HG03159 (cell line): Measurements from ENCODE around the gene SLC29A1.

Experiments
- ATAC-seq: cut with Tn5 transposase; IDR thresholded peaks from one replicate; pipeline ENCODE4 v1.9.1; 2021; ENCODE audit warnings: mild to moderate bottlenecking, moderate library complexity; ENCODE audit not compliant: unreplicated experiment

The SLC29A1 gene

GRCh38 chr6:44251576-44252524 lies 28.5 kb downstream of the SLC29A1 start:
- ATAC-seq, result no peak

- no peak for ATAC-seq
Measured at GRCh38 chr6:44253307-44254101, 30.1 kb downstream of the SLC29A1 start.

GRCh38 chr6:44254191-44255104 lies 31.1 kb downstream of the SLC29A1 start:
- no peak for ATAC-seq

- no peak for ATAC-seq
Measured at GRCh38 chr6:44255105-44255808, 31.9 kb downstream of the SLC29A1 start.

- no peak for ATAC-seq
Measured at GRCh38 chr6:44255871-44256774, 32.7 kb downstream of the SLC29A1 start.

GRCh38 chr6:44256775-44257024 lies 33.3 kb downstream of the SLC29A1 start:
- ATAC-seq, result no peak

- peak; percentile 48 for ATAC-seq
Measured at GRCh38 chr6:44257025-44257752, 33.8 kb downstream of the SLC29A1 start, which contains the start of gene SLC35B2. Gene SLC35B2, minus strand, starts transcription at chr6:44257528. Its CDS starts 118 bp downstream, at chr6:44257410.

GRCh38 chr6:44257753-44258324 lies 34.4 kb downstream of the SLC29A1 start:
- peak; percentile 16 for ATAC-seq

GRCh38 chr6:44258325-44258863 lies 35.0 kb downstream of the SLC29A1 start:
- ATAC-seq, result no peak

- ATAC-seq, result no peak
Measured at GRCh38 chr6:44258921-44259320, 35.5 kb downstream of the SLC29A1 start.

GRCh38 chr6:44260011-44260410 lies 36.6 kb downstream of the SLC29A1 start:
- no peak for ATAC-seq

- no peak for ATAC-seq
Measured at GRCh38 chr6:44260451-44261297, 37.3 kb downstream of the SLC29A1 start.

GRCh38 chr6:44261581-44261980 lies 38.2 kb downstream of the SLC29A1 start:
- no peak for ATAC-seq

GRCh38 chr6:44262467-44263353 lies 39.3 kb downstream of the SLC29A1 start:
- no peak for ATAC-seq

- ATAC-seq, result no peak
Measured at GRCh38 chr6:44263354-44264100, 40.1 kb downstream of the SLC29A1 start.
